HUDEP-2 (cell line): Measurements from ENCODE around the gene SNCG.
"Not testable (repeated sequence)": the region's sequence is repeated elsewhere in the genome, so short reads cannot be mapped to it uniquely, and the experiment has no call there.

ENCODE experiments used
- DNase-seq, 76 experiments: peaks; one replicate each; lab custom pipeline; 2025; ENCODE audit not compliant: unreplicated experiment in 76 of 76; lab: John Stamatoyannopoulos, UW

SNCG gene

DNA sequence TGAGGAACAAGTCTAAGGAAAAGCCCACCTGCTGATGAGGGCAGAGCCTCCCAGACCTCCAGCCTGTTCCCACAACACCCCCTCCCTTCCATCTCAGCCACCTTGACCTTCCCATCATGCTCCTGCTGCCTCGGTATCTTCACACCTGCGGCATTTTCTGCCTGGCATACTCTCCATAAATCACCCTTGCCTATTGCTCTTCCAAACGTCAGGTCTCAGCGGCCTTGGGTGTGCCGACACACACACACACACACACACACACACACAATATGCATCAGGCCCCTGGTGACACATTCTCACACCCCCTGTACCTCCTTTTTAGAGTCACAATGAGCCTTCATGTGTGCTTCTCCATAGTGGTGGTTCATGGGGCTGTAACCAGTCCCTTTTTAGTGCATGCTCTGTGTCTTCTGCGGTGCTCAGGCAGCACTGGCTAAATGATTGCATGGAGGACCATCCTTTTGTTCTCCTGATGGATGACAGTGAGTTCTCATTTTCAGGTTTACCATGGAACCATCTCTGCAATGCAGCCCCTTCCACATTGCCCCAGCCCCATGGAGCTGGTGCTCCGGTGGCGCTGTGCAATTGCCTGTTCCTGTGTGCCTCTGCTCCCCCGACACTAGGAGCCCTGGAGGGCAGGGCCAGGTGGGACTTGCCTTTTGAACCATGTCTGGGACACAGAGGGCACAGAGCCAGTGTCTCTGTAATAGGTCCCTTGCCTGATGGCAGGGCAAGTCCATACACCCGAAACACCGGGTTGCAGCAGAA lies 14.4 kb downstream of the SNCG start:
- no peak for DNase-seq

DNA sequence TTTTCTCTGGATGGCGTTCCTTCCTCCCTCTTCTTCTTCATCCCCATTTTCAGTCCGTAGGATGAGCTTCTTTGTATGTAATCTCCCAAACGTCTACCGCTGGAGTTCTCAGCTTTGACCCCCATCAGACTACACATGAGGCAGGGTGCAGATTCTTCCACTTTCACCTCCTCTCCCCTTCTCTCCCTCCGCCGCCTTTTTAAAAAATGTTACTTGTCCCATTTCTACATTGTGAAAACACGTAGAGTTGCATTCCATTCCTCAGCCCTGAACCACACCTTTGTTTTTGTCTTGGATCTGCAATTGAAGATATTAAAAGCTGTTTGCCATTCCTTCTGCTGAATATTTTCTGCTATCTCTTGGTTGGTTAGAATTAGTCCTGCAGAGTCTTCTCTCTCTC lies 16.1 kb downstream of the SNCG start:
- no peak for DNase-seq

DNA sequence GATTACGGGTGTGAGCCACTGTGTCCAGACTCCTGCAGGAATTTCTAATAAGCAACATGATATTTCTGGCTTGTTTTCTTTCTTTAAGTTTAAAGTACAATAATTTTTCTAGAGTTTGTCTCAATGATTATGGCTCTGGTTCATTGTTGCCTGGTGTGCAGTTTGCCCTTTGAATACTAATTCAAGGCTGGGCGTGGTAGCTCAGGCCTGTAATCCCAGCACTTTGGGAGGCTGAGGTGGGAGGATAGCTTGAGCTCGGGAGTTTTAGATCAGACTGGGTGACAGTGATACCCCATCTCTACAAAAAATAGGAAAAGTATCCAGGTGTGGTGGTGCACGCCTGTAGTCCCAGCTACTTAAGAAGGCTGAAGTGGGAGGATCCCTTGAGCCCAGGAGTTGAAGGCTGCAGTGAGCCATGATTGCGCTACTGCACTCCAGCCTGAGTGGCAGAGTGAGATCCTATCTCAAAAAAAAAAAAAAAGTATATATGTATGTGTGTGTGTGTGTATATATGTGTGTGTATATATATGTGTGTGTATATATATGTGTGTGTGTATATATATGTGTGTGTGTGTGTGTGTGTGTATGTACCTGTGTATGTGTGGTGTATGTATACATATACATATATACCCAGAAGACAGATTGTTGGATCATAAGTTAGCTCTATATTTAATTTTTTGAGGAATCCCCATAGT lies 18.1 kb downstream of the SNCG start:
- DNase-seq = no peak

DNA sequence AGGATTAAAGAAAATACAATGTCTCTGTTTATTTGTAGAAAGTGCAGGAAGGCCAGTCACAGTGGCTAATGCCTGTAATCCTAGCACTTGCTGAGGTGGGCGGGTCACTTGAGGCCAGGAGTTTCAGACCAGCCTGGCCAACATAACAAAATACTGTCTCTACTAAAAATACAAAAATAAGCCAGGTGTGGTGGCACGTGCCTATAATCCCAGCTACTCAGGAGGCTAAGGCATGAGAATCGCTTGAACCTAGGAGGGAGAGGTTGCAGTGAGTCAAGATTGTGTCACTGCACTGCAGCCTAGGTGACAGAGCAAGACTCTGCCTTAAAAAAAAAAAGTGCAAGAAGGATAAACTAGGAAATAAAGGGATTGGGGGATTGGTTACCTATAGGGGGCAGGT lies 20.1 kb downstream of the SNCG start:
- DNase-seq = not testable (repeated sequence)

DNA sequence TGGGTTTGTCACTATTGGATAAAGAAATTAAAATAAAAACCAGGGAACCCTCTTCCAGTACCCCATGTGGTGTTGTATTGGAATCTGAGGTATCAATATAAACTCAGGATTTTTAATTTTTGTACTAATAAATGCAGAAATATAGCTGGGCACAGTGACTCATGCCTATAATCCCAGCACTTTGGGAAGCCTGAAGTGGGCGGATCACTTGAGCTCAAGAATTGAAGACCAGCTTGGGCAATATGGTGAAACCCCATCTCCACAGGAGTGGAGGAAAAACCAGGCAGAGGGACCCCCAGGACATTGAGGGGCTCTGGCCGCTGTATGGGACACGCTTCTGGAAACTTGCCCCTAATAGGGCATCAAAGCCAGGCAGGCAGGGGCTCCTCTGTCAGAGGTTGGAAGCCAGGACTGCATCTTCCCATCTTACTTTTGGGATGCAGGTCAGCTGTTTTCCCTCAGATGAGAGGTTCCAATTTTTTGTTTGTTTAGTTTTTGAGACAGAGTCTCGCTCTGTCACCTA lies 21.0 kb downstream of the SNCG start:
- DNase-seq = no peak

DNA sequence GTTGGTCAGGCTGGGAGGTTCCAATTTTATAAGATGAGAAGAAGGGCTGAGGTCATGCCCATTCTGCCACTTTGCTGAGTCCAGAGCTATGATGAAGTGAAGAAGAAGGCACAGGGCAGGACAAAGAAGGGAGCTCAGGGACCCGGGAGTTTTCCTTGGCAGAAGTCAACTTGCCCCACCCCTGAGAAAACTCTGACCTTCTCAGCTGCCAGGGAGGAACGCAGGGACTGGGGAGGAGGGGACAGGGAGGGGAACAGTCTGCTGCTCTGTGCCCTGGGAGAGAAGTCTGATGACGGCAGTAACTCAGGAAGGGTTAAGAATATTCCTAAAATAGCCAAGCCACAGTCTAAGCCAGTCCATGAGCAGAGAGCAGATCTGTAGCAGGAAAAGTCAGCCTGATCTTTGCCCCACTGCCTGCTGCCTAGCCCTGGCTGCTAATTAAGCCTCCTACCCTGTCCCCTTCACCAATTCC lies 21.6 kb downstream of the SNCG start:
- DNase-seq = no peak

DNA sequence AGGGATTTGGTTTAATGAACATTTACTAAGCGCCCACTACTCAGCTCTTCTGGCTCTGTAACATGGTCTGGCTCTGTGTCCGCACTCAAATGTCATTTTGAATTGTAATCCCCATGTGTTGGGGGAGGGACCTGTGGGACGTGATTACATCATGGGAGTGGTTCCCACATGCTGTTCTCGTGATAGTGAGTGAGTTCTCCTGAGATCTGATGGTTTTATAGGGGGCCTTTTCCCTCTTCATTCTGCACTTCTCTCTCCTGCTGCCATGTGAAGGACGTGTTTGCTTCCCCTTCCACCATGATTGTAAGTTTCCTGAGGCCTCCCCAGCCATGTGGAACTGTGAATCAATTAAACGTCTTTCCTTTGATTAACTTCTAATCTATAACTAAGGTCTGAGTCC lies 22.6 kb downstream of the SNCG start:
- peak in 16 of 76 experiments; percentile 6 to 39 (median 20) for DNase-seq

DNA sequence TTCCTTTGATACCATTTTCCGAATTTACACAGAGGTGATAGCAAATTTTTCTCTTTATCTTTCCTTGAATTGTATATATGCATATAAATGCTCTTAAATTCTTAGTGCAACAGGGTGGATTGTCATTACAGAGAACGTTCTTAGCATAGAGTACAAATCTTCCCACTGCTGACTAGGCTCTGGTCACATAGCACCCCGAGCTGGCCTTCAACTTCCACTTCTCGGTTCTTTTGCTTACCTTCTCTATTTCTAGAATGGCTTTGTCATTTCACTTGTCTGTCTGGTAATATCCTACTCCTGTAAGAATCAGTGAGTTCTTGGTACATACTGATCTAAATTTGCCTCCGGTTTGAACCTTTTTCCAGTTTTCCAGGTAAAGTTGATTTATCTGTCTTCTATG lies 23.3 kb downstream of the SNCG start:
- DNase-seq = no peak

DNA sequence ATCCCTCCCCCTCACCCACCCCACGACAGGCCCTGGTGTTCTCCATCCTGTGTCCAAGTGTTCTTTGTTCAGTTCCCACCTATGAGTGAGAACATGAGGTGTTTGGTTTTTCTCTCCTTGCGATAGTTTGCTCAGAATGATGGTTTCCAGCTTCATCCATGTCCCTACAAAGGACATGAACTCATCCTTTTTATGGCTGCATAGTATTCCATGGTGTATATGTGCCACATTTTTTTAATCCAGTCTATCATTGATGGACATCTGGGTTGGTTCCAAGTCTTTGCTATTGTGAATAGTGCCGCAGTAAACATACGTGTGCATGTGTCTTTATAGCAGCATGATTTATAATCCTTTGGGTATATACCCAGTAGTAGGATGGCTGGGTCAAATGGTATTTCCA lies 26.1 kb downstream of the SNCG start:
- not testable (repeated sequence) for DNase-seq

DNA sequence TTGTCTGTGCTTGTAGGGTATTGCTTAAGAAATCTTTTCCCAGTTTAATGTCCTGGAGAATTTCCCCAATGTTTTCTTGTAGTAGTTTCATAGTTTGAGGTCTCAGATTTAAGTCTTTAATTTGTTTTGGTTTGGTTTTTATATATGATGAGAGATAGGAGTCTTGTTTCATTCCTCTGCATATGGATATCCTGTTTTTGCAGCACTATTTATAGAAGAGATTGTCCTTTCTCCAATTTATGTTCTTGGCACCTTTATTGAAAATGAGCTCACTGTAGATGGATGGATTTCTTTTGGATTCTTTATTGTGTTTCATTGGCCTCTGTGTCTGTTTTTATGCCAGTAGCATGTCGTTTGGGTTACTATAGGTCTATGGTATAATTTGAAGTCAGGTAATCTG lies 30.1 kb downstream of the SNCG start:
- no peak for DNase-seq

DNA sequence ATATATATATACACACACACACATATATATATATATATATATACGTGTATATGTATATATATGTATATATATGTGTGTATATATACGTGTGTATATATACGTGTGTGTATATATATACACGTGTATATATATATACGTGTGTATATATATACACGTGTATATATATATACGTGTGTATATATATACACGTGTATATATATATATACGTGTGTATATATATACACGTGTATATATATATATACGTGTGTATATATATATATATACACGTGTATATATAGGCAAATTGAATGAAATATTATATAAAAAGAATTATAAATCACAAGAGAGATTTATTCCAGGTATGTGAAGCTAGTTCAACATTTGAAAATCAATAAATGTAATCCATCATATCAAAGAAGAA lies 33.0 kb downstream of the SNCG start:
- DNase-seq = not testable (repeated sequence)

DNA sequence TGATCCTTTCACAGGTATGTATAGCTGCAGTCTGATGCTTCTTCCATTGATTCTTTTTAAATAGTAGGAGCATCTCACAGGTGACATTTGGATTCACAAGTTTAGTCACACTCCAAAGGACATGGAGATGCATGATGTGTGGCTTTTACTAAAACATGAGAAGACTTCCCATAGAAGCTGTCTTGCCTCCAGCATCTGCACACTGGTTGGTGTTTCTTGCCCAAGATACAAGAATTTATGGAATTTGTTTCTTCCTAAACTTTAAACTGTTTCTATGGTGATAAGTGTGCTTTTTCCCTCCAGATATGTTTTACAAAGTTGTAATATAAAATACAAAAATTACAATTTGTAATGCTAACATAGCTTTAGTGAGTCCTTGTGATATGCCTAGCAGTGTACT lies 34.1 kb downstream of the SNCG start:
- DNase-seq = no peak

DNA sequence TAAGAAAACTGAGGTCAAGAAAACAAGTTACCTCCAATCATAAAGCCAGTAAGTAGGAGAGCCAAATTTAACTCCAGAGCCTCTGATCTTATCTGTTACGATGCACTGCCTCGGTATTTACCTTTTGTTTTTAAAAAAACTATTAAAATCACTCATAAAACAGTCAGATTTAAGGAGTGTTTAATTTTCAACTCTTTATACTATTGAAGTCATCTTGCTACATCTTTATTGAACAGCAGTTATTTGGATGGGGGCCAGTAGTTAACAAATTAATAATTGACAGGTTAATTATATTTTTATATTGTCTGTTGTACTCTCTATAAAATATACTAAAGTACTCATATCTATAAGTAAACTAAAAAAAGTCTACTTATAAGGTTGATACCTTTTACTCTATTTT lies 34.5 kb downstream of the SNCG start:
- DNase-seq = no peak

DNA sequence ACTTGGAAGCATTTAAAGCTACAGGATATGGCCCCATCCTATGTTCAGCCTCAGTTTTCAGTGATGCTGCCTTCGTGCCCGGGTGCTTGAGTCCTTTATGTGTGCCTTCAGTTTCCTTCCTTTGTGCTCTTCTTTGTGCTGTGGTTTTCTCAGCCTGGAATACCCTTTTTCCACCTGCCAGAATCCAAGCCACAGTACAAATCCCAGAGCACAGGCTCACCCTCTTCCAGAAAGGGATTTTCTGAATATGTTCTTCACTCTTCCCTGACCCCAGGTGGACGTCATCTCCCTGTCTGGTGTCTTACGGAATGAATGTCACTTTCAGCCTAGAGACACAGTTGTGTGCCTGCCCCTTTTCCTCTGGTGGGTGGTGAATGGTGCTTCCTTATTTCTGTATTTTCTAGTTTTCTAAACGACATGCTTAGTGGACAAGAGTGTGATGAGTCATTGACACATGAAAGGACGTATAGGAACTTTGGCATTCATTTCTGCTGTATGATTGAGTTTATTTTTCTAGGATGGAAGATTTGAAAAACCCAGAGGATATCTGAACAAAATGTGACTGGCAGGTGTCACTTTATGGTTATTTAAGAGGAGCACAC lies 41.5 kb downstream of the SNCG start:
- not testable (repeated sequence) for DNase-seq

DNA sequence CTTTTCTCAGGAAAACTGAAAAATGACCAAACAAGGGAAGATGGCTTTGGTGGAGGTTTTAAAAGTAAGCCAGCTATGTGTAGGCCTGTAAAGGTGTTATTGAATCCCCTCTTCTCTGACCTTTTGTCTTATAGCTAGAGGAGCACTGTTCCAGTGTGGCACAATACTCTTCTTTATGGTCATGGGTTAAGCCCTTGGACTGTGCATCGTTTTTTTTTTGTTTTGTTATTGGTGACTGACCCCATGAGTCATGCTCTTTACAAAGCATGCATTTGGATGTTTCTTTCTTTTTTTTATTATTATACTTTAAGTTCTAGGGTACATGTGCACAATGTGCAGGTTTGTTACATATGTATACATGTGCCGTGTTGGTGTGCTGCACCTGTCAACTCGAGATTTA lies 42.1 kb downstream of the SNCG start:
- DNase-seq = no peak

DNA sequence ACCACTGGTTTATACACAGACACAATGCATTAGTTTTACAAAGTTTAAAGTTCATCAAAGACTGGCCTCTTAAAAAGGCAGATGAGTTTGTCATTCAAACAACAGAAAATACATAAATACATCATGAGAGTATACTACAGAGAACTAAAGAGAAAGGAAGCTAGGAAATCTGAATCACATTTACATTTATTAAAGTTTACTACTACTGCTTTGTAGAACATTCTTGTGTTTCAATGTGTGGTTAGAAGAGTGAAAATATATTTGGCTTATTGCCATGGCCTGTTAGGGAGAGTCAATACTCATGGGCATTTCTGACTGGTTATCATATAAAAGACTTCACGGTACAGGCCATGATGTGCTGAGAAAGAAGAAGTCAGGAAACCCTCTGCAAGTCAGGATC lies 48.7 kb downstream of the SNCG start:
- peak in 2 of 76 experiments; percentile 1 for DNase-seq

DNA sequence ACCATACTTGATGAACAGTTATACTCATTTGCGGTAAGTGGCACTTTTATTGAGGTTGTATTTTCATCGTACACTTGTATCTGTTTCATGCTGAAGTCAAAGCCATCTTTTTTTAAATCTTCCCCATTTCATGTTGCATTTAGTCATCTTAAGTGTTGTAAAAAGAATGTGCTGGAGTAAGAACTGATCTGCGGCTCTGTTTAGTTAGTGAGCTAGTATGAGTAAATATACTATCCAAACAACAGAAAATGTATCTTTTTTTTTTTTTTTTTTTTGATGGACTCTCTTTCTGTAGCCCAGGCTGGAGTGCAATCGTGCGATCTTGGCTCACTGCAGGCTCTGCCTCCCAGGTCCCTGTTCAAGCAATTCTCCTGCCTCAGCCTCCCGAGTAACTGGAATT lies 49.3 kb downstream of the SNCG start:
- DNase-seq = not testable (repeated sequence)

DNA sequence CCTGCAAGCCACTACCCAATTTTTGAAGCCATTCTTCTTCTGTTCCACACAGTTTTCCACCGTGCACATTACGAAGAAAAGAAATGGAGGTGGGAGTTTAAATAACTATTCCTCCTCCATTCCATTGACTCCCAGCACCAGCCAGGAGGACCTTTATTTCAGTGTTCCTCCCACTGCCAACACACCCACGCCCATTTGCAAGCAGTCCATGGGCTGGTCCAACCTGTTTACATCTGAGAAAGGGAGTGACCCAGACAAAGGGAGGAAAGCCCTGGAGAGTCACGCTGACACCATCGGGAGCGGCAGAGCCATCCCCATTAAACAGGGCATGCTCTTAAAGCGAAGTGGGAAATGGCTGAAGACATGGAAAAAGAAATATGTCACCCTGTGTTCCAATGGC lies 49.9 kb downstream of the SNCG start:
- not testable (repeated sequence) for DNase-seq

DNA sequence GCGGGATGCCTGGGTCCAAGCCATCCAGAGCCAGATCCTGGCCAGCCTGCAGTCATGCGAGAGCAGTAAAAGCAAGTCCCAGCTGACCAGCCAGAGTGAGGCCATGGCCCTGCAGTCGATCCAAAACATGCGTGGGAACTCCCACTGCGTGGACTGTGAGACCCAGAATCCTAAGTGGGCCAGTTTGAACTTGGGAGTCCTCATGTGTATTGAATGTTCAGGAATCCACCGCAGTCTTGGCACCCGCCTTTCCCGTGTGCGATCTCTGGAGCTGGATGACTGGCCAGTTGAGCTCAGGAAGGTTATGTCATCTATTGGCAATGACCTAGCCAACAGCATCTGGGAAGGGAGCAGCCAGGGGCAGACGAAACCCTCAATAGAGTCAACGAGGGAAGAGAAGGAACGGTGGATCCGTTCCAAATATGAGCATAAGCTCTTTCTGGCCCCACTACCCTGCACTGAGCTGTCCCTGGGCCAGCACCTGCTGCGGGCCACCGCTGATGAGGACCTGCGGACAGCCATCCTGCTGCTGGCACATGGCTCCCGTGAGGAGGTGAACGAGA lies 50.8 kb downstream of the SNCG start:
- not testable (repeated sequence) for DNase-seq
